GM21381 (cell line): Measurements from ENCODE around the gene ATP5MG.
"Not testable (repeated sequence)": the region's sequence is repeated elsewhere in the genome, so short reads cannot be mapped to it uniquely, and the experiment has no call there.

Experiments
- ATAC-seq: cut with Tn5 transposase; IDR thresholded peaks from one replicate; pipeline ENCODE4 v1.9.1; 2021; ENCODE audit warnings: mild to moderate bottlenecking, moderate library complexity; ENCODE audit not compliant: unreplicated experiment

The ATP5MG gene

GRCh38 chr11:118401151-118401879, at the start of gene ATP5MG:
Gene ATP5MG, plus strand, starts transcription at chr11:118401606. Its CDS starts 60 bp downstream, at chr11:118401666.
- peak; percentile 62 for ATAC-seq

GRCh38 chr11:118353084-118353710, 48.2 kb upstream of the ATP5MG start:
- no peak for ATAC-seq

DNA sequence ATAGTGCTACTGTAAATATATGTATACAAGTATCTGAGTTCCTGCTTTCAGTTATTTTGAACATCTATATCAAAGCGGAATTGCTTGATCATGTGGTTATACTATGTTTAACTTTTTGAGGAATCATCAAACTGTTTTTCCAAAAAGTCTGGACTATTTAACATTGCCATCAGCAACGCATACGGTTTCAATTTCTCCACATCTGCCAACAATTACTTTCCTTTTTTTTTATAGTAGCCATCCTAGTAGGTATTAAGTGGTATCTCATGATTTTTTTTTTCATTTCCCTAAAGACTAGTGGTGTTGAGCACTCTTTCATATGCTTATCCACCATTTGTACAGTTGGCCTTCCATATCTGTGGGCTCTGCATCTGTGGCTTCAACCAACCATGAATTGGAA, 43.3 kb upstream of the ATP5MG start:
- ATAC-seq, result no peak

- peak; percentile 90 for ATAC-seq
These were observed 42.0 kb upstream of the ATP5MG start, which contains the start of gene UBE4A for GRCh38 chr11:118359295-118359958. Gene UBE4A, plus strand, starts transcription at chr11:118359600. Its CDS starts 5,481 bp downstream, at chr11:118365081.

DNA sequence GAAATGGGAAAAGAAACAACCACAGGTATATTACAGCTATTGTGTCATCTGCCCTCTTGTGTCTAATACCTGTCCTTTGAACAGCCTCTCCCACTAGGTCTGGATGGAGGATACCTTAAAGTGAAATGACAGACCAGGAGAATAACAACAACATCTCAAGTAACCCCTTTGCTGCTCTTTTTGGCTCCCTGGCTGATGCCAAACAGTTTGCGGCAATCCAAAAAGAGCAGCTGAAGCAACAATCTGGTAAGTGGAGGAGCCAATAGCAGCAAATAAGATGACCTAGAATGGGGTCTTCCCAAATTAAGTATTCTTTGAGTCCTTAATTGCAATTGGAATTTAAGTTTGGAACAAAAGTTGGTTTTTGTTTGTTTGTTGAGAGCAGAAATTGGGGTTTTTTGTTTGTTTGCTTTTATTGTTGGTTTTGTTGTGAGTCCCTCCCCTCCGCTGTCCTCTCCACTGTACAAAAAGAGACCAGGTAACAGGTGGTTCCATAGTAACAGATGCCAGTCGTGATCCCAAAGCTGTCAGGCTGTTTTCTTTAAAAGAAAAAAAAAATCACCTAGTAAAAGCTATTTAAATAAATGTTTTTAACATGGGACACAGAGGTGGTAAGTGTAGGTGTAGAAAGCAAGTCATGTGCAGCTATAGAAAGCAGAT, 36.3 kb upstream of the ATP5MG start:
- no peak for ATAC-seq

GRCh38 chr11:118366287-118366686, 35.1 kb upstream of the ATP5MG start:
- ATAC-seq, result no peak

DNA sequence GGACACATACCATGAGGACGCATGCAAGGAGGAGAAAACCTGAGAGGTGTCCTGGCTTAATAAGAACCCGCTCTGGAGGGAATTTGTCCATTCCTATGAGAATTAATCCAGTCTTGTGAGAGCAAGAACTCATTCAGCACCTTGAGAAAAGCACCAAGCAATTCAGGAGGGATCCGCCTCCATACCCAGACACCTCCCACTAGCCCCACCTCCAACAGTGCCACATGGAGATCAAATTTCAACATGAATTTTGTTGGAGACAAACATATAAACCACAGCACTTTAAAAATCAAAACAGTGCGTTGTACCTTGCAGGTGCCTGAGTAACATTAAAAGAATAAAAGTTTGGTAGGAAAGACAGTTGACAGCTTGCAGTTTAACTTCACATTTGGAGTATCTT, 30.6 kb upstream of the ATP5MG start:
- no peak for ATAC-seq

DNA sequence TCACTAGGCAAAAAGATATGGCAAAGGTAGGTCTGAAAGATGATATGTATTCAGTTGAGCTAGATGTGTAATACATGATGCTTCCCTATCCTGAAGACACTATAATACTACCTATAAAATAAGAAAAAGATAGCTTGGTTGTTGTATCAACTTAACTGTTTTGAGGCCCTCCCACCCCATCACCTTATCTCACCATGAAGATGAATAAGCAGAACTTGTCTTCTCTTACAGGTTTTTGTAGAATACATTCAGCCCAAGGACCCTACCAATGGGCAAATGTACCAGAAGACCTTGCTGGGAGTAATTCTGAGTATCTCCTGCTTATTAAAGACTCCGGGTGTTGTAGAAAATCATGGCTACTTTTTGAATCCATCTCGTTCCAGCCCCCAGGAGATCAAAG, 28.1 kb upstream of the ATP5MG start:
- ATAC-seq, result no peak

- ATAC-seq, result no peak
These were observed 27.5 kb upstream of the ATP5MG start for GRCh38 chr11:118373871-118374270.

GRCh38 chr11:118374729-118375128, 26.7 kb upstream of the ATP5MG start:
- ATAC-seq, result no peak

DNA sequence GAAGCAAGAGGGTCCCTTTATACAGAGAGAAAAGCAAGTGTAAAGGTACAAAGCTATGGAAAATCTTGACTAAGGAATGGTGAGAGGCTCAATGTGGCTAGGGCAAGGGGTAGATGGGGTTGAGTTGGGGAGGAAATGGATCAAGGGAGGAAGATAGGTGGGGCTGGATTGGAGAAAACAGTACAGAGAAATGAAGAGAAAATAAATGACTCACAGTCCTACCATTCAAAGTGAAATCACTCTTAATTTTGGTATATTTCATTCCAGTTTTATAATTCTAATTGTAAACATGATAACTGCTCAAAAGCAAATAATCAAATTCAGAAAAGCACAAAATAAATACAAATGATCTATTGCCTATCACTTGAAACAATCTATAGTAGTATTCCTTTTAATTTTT, 25.4 kb upstream of the ATP5MG start:
- no peak for ATAC-seq

DNA sequence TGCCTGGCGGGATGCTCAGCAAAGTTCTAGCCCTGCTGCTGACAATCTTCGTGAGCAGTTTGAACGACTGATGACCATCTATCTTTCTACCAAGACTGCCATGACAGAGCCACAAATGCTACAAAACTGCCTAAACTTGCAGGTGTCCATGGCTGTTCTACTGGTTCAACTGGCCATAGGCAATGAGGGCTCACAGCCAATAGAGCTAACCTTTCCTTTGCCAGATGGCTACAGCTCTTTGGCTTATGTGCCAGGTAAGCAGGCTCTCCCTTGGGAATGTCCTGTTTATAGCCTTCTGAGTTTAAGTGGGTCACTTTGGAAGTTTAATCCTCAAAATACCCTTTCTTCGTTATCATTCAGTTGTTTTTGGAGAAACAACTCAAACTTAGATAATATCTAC, 21.9 kb upstream of the ATP5MG start:
- no peak for ATAC-seq

GRCh38 chr11:118380571-118380970, 20.8 kb upstream of the ATP5MG start:
- no peak for ATAC-seq

GRCh38 chr11:118382954-118383353, 18.5 kb upstream of the ATP5MG start:
- no peak for ATAC-seq

- no peak for ATAC-seq
These were observed 17.7 kb upstream of the ATP5MG start for GRCh38 chr11:118383657-118384056.

DNA sequence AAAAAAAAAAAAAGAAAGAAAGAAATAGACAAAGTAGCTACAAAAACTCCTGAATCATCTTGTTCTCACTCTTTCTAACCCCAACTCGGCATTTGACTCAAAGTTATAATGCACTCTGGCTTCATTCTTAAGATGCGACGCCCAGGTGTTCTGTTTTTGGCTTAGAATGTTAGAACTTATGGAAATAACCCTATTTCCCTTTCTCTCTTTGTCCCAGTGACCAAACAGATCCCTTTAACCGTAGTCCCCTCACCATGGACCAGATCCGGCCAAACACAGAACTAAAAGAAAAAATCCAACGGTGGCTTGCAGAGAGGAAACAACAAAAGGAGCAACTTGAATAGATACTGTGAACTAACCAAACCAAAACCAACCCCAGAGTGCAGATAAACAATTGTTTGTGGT, 5.3 kb upstream of the ATP5MG start:
- ATAC-seq, result no peak

DNA sequence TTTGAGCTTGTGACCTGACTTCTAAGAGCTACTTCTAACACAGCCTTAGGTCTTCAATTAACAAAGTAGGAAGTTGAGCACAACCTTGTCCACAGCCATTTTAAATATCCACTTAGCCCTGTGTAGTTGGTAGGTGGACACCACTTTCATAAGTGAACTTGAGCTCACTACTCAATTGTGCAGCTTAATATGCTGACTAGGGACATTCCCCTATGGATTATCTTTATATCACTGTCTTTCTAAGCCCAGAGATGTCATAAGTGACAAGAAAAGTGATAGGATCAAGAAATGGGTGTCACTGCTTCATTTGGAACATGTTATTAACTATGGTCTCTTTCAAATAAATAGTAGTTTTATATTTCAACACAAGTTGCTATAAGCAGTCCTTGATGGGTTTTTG, 4.0 kb upstream of the ATP5MG start:
- no peak for ATAC-seq

DNA sequence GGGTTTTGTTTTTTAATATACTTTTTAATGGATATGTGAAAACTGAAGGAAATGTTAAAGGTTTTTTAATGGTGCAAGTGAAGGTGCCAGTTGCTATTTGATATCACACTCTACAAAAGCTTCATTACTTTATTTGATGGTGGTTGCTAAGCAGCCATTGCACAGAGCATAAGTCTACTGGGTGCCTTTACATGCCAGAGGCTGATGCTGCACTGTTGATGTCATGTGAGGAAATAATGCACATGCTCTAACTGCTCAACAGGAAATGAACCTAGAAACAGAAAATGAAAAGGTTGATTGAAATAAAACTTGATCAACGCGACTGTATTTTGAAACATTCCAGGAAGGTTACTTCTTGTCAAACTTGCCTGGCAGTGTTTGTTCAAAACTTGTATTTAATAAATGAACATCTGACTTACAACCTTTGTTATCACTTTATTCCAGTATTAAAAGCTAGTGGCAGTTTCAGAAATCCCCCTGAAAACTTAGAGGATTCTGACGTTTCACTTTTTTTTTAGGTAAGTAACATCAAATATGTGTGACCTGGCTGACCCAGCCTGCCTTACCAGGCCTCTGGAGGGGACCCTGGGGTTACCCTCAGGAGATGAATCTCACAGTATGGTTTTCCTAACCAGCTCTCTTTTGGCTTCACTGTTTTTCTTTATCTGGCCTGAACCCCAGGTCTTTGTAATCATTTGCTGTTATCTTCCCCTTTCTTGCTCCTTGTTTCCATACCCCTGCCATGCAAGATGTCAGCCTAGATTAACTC, 2.4 kb upstream of the ATP5MG start:
- no peak for ATAC-seq

GRCh38 chr11:118401880-118402590, 629 bp downstream of the ATP5MG start:
- peak; percentile 21 for ATAC-seq

- ATAC-seq, result not testable (repeated sequence)
These were observed 1.2 kb downstream of the ATP5MG start for GRCh38 chr11:118402594-118402993.
